ENCODE measurements around the gene RGS19.

RGS19 gene

DNA sequence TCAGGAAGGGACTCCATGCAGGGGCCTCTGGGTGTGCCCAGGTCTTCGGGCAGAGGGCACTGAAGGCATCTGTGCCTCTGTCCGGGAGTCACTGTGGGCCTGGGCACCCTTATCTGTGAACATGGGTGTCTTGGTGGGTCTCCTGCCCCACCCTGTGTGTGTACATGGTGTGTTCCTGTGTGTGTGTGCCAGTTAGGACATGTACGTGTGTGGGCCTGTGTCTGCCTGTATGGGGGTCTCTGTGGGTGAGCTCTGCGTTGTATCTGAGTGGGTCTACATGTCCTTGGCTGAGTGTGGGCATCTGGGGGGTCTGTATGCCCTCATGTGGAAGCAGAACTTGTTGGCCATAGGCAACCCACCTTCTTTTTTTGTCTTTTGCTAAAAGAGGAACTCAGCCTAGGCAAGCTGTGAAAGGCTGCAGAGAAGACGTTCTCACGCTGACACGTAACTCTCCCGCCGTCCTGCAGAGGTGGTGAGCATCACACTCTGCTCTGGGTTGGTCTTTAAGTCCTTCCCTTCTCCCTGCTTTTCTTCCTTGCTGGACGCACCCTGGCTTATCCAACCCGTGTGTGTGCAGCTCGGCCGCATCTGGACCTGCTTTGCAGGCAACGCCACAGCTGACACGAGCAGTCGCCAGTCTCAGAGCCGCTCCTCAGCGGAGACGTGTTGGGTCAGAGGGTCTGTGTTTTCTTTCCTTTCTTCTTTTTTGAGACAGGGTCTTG is 28.6 kb upstream of the RGS19 start:
- no peak for DNase-seq

DNA sequence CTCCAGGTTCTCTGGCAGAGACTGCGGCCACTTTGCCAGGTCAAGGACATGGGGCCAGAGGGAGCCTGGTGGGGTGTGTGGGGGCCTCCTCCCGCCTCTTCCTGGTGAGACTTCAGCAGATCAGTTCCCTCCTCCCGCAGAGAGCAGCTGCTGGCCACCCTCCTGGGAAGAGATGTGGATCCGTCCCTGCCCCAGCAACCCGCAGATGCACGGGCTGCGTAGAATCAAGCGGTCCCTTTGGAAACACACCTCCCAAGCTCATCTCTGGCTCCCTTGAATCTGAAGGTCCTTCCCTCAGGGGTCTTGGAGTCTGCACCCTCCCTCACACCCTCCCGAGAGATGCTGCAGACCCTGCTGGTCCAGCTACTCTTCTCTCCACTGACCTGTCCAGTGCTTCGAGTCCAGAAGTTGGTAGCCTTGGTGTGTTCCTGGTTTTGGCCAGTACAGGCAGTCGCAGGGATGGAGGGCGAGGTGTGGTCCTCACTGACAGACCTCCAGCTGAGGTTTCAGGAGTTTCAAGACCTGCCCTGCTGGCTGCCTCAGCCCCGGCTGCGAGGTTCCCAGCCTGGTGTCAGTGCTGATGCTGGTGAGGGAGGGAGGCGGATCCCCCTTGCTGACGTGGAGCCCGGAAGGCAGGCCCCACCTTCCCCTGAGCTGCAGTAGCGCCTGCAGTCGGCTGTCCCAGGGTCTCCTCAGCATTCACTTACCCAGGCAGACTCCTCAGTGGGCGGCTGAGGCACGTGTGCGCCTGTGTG is 27.8 kb upstream of the RGS19 start, which contains the start of gene NPBWR2:
Gene NPBWR2, minus strand, starts transcription at position 585 of the 755 bp plus-strand sequence. CDS start 734 bp downstream, outside the sequence.
- no peak for DNase-seq

DNA sequence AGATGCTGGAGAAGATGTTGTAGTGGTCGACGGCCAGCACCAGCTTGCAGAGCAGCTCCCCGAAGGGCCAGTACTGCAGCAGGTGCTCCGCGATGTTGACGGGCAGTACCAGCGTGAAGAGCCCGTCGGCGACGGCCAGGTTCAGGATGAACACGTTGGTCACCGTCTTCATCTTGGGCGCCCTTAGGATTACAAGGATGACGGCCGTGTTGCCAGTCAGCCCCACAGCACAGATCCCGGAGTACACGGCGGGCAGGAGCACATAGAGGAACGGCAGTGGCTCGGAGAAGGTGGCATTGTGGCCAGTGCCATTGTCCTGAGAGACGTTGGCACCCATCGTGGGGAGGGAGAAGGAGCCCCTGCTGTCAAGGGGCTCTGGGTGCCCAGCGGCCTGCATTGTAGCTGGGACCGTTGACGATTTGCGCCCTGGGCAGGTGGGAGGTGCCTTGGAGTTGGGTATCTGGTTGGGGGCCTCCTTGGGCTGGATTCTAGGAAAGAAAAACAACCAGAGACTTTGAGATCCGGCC is 27.2 kb upstream of the RGS19 start:
- no peak for DNase-seq

DNA sequence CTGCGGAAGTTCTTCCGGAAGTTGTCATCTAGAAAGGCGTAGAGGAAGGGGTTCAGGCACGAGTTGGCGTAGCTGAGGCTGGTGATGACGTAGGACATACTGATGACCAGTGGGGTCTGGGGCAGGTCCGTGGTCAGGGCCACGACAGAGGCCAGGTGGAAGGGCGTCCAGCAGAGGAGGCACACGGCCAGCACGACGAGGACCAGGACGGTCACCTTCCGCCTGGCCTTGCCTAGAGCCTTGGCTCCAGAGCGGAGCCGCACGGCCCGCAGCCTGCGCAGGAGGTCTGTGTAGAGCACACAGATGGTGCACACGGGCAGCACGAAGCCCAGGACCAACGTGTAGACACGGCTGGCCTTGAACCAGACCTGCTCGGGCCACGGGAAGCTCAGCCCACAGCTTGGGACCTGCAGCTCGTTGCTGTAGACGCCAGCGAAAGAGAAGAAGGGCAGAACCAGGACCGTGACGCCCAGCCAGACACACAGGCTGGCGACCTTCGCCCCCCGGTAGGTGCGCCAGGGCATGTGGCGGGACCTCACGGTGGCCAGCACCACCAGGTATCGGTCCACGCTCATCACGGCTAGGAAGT is 26.6 kb upstream of the RGS19 start:
- DNase-seq, result no peak

DNA sequence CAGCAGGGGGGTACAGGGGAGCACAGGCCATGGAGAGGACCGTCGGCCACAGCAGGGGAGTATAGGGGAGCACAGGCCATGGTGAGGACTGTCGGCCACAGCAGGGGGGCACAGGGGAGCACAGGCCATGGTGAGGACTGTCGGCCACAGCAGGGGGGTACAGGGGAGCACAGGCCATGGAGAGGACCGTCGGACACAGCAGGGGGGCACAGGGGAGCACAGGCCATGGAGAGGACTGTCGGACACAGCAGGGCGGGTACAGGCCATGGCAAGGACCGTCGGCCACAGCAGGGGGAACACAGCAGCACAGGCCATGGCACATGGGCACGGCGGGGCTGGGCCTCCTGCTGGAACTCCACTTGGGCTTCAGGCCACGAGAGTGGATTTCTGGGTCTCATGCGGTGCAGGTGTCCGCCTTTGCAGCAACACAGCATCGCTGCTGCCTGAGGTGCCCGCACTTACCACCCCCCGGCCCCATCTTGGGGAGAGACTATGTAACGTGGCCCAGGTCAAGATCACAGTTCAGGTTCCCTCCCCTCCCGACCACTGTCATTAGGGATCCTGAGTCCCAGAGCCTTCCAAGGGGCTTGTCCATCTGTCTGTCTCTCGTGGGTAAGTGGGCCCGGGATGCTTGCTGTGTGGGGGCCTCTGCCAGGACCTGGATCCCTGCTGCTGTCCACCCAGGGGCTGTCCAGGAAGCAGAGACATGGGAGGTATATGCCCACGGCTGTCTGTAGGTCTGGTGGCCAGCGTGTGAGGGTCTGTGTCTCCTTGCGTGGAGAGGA is 25.5 kb upstream of the RGS19 start:
- DNase-seq, result no peak

DNA sequence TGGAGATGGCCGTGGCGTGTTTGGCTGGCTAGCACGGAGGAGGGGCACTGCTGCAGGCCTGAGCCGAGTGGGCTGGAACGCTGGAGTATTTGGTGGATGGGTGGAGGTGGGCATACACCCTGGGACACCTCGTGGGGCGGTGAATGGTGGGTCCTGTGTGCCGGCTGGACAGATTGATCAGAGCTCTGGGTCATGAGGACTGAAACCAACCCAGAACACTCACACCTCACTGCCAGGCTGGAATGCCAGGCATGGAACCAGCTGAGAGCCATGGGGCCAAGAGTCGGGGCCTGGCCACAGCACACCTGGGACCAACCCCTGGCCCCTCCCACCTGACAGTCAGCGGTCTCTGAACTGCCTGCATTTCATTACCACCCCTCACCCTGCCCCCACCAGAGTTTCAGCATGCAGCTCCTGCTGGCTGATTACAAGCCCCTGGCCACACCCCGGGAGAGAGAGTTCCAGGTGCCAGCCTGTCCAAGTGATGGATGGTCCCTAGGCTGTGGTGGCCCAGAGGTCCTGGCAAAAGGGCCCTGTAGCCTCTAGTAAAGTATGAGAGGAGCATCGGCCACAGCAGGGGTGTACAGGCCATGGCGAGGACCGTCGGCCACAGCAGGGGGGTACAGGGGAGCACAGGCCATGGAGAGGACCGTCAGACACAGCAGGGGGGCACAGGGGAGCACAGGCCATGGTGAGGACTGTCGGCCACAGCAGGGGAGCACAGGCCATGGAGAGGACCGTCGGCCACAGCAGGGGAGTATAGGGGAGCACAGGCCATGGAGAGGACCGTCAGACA is 24.8 kb upstream of the RGS19 start:
- no peak for DNase-seq

DNA sequence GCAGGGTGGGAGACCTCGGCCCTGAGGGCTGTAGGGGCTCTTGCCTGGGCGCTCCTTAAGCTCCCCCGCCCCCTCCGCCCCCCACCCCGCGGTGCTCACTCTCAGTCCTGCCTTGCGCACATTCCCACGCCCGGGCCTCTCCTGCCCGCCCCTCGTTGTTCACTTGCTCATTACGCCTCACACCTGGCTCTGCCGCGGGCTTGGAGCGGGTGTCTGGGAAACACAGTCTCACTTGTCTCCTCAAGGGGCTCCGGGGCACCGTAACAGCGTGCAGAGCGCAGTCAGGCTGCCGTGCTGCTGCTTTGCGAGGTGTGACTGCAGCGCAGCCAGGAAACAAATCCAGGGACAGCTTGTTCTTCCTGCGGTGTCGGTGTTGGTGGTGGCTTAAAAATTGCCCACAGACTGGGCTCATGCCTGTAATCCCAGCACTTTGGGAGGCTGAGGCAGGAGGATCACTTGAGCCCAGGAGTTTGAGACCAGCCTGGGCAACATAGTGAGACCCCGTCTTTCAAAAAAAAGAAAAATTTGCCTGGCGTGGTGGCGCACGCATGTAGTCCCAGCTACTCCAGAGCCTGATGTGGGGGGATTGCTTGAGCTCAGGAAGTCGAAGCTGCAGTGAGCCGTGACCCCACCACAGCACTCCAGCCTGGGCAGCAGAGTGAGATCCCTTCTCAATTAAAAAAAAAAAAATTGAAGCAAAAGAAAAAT is 23.5 kb upstream of the RGS19 start:
- peak; percentile 82 for DNase-seq

DNA sequence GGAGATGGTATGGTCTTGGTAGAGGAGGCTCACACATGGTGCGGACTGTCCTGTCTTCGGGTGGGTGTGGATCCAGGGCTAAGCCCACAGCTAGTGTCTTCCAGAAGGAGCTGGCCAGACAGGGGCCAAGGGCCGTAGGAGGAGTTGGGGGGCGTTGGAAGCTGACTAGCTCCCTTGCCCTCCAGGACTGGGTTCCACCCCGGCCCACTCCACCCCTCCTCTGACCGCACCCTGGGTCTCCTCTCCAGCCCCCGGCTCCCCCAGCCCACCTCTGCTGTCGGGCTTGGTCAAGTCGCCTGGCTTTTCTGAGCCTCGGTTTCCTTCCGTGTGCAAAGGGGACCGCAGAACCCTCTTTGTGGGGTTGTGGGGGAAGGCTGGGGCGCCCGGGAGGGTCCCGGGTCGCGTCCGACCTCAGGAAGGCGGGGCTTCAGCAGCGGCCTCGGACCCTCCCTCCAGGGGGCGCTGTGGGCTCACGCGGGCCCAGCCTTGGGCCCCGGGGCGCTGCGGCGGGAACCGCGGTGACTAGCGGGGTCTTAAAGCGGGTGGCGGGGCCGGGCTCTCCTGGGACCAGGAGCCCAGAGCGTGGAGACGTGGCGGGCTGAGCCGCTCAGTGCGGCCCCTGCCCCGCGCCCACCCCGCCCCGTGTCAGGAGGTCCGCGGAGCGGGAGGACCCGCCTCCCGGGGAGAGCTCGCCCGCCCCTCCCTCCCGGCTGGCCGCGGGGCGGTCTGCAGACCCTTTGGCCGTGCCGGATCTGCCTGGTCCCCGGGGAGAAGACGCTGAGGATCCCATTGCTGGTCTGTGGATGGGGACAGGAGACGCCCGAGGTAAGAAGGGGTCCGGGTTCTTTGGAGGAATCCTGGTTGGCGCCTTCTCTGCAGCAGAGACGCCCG is 22.7 kb upstream of the RGS19 start:
- peak; percentile 68 for DNase-seq

DNA sequence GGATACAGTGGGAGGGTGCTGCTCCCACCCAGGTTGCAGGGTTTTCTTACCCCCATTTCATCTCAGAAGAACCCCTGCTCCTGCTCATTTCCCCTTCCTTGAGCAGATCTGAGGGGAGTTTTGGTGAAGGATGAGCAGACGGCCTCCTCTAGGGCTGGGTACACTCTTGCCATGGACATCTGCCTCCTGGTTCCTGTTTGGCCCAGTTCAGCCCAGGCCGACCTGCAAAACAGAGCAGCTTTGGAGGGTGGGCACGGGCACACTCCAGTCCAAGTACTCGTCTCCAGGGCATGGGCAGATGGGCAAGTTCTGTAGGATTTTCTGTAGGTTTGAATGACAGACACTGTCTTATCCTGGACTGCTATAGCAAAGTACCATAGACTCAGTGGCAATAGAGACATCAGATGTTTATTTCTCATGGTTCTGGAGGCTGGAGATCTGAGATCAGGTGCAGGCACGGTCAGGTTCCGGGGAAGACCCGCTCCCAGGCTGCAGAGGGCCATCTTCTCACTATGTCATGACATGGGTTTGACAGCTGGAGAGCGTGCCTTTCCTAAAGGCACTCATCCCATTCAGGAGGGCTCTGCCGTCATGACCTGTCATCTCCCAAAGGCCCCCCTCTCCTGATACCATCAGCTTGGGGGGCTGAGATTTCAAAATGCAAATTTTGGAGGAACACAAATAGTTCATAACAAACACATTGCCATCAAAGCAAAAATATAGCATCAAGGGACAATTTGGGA is 21.8 kb upstream of the RGS19 start:
- no peak for DNase-seq

DNA sequence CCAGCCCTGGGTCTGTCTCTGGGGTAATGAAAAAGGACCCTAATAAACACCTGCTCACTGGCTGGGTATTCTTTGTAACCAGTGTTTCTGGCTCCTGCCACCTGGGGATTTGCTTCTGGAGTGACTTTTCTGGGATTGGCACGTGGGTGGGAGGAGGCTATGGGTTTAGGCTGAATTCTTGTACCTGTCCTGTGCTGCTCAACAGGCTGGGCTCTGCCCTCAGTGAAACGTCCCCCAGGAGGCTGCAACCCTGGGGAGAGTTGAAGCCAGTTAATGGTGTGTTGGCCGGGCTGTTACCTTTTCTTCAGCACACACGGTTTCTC is 21.2 kb upstream of the RGS19 start:
- DNase-seq, result no peak

DNA sequence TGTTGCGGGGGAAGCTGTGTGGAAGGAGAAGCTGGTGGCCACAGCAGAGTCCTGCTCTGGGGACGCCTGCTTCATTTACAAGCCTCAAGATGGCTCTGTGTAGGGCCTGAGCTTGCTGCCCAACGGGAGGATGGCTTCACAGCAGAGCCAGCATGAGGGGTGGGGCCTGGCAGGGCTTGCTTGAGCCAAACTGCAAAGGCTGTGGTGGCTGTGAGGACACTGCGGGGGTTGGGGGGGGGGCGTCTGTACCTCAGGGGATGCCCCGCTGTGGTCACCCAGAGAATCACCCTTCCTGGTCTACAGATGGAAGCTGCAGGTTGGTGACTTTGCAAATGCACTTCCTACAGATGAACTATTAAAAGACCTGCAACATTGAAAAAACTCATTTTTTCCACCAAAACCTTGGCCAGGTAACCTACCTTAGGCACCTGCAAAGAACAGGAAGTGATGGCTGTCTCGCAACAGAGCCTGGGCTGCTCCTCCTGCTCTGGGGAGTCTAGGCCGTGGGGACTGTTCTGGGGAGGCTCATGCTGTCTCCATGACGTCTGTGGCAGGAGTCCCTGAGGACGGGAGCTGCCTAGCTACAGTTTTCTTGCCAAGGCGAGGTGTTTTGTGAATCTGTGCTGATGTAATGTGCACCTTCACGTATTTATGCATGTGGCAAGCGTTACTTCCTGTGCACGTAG is 20.7 kb upstream of the RGS19 start:
- no peak for DNase-seq

DNA sequence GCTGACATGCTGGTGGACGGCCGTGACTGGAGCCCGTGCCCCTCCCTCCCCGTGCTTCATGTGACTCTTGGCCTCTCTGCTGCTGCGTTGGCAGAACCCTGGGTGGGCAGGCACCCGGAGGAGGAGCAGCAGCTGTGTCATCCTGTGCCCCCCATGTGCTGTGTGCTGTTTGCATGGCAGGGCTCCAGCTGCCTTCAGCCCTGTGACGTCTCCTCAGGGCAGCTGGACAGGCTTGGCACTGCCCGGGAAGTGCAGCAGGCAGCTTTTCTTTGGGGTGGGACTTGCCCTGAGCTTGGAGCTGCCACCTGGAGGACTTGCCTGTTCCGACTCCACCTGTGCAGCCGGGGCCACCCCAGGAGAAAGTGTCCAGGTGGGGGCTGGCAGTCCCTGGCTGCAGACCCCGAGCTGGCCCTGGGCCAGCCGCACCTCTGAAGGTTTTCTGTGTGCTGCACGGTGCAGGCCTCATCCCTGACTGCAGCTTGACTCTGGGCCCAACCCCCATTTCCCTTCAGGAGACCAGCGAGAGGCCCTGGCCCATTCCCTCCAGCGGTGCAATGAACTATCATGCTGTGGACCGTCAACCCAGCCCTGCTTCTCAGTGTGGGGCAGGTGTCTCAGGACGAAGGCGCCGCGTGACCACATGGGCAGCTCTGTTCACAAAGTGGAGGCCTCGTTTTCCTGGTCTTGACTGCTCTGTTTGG is 19.9 kb upstream of the RGS19 start:
- DNase-seq, result peak; percentile 32

DNA sequence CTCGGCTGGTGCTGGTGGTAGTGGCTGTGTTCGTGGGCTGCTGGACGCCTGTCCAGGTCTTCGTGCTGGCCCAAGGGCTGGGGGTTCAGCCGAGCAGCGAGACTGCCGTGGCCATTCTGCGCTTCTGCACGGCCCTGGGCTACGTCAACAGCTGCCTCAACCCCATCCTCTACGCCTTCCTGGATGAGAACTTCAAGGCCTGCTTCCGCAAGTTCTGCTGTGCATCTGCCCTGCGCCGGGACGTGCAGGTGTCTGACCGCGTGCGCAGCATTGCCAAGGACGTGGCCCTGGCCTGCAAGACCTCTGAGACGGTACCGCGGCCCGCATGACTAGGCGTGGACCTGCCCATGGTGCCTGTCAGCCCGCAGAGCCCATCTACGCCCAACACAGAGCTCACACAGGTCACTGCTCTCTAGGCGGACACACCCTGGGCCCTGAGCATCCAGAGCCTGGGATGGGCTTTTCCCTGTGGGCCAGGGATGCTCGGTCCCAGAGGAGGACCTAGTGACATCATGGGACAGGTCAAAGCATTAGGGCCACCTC is 19.2 kb upstream of the RGS19 start:
- no peak for DNase-seq

DNA sequence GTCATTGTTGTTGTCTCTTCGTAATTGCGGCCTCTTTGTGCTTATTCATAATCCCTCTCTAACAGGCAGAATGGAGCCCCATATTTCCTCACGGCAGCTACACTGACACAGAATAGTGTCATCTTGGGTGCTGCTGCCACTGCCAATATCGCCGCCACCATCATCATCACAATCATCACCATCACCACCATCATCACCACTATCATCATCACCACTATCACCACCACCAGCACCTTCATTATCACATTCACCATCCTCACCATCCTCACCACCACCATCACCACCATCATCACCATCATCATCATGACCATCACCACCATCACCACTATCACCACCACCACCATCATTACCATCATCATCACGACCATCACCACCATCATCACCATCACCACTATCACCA is 17.2 kb upstream of the RGS19 start:
- no peak for DNase-seq

DNA sequence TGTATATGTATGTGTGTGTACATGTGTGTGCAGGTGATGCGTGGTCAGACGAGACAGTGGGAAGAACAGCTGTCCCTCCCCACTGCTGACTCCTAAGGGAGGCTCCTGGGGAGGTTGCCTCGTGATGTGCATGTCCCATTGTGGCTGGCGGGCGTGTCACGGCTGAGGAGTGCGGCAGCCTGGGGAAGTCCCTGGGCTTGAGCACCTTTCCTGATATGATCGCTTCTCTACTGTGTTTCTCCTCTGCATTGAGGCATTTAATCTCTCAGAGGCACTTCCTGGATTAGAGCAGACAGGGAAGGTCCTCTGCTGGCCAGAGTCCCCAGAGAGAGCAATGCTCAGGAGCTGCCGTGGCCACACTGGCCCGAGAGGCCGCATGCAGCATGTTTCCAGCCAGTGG is 16.6 kb upstream of the RGS19 start:
- no peak for DNase-seq

DNA sequence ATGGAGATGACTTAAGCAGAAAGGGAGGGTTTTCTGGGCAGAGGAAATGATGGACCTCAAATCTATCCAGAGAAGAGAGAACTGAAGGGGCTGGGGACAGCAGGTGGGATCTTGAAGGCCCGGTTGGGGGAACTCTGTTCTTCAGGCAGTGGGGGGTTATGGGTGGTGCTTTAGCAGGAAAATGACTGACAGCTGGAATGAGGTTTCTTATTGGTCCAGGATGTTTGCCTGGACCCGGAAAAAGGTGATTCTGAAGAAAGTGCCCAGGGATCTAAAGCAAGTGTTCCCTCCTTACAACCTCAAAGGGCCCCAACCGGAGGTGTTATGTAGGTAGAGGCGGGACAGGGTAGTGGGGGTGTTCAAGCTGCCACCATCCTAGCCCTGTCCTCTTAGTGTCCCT is 16.1 kb upstream of the RGS19 start:
- DNase-seq, result no peak

DNA sequence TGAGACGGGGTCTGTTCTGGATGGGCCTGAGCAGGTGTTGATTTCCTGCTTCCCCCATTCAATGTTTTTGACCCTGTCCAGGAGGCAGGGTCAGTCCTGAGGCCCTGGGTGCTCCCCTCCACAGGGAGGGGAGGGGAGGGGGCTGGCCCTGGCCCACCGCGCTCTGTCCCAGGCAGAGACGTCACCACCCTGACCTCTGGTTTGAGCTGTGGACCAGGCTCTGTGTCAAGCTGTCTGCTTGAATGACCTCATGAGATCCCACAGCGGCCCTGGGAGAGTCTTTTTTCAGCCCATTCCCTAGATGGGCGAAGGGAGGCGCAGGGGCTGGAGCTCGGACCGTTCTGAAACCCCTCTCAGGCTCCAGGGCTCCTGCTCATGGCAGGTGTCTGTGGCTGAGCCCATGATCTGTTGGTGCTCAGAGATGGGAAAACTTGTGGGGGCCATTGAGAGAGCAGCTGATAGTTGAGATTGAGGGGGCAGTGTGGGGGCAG is 13.7 kb upstream of the RGS19 start:
- no peak for DNase-seq
